ENCODE measurements around the gene SPDYE1.
"Not testable (repeated sequence)": the region's sequence is repeated elsewhere in the genome, so short reads cannot be mapped to it uniquely, and the experiment has no call there.

SPDYE1 gene

DNA sequence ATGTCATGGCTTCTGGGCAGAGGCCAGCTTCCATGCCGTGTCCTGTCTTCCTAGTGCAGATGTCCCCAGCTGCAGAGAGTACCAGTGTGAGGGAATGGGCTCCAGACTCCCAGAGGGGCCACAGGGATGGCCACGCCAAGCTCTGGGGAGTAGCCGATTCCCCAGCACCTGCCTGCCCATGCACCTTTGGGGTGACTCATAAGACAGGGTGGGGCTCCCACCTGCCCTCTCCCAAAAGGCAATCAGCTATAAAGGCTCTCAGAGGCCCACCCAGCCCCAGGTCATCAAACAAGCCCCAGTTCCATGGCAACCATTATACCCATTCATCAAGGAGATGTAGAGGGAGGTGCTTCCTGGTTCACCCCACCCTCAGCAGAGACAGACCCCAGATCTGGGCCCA is at the start of gene SPDYE1:
SPDYE1 (plus strand) TSS at position 366 of the 400 bp plus-strand sequence. CDS start 2,053 bp downstream, outside the sequence.
- H3F3A ChIP-seq (ENCODE audit: insufficient read depth, low read length); H3K27me3 ChIP-seq (ENCODE audit: insufficient read depth, low read length): not testable (repeated sequence)

DNA sequence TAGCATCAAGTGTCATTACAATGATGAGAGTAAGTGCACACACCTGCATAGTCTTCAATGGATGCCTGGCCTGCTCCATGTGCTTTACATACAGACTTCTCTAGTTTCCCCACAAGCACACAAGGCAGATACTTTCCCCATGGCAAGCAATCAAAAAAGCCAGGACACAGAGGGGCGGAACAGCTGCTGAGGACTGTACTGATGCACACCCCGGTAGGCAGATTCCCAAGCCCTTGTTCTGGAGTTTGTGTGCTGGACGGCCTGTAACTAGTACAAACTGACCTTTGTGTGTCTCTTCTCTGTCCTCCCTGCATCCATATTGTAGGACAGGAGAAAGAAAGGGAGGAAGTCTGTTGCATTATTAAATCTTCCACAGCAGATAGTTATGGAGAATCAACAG is 45.7 kb upstream of the SPDYE1 start:
- no peaks in the 10 kb centered on the region for H3K9me2 ChIP-seq (ENCODE audit: low read depth, low read length)
- TF ChIP-seq EZH2 (IDR thresholded peaks at IDR 0.05; ENCODE audit: borderline replicate concordance, low read length): no peak
- TF ChIP-seq, protein P1, sequence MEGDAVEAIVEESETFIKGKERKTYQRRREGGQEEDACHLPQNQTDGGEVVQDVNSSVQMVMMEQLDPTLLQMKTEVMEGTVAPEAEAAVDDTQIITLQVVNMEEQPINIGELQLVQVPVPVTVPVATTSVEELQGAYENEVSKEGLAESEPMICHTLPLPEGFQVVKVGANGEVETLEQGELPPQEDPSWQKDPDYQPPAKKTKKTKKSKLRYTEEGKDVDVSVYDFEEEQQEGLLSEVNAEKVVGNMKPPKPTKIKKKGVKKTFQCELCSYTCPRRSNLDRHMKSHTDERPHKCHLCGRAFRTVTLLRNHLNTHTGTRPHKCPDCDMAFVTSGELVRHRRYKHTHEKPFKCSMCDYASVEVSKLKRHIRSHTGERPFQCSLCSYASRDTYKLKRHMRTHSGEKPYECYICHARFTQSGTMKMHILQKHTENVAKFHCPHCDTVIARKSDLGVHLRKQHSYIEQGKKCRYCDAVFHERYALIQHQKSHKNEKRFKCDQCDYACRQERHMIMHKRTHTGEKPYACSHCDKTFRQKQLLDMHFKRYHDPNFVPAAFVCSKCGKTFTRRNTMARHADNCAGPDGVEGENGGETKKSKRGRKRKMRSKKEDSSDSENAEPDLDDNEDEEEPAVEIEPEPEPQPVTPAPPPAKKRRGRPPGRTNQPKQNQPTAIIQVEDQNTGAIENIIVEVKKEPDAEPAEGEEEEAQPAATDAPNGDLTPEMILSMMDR (IDR thresholded peaks at IDR 0.05; ENCODE audit: low read length): no peak
- no peak overlapping the region for H3K4me3 ChIP-seq (ENCODE audit: low read depth, low read length, poor library complexity, severe bottlenecking)
- H3K27ac ChIP-seq (ENCODE audit: low read depth, low read length, poor library complexity, severe bottlenecking): no peak overlapping the region
- H3K4me1 ChIP-seq (ENCODE audit: insufficient read depth, low read length, severe bottlenecking): peaks cover 10% of the 10 kb centered on the region
- no peaks in the 10 kb centered on the region for H3F3A ChIP-seq (ENCODE audit: insufficient read depth, low read length)
- H3K9me3 ChIP-seq (ENCODE audit: low read length): no peaks in the 10 kb centered on the region
- H3K27me3 ChIP-seq (ENCODE audit: insufficient read depth, low read length): no peaks in the 10 kb centered on the region
- no peaks in the 10 kb centered on the region for H4K20me1 ChIP-seq (ENCODE audit: insufficient read depth, low read length)
- H3K4me2 ChIP-seq (ENCODE audit: low read length): no peak overlapping the region
- no peak overlapping the region for H2AFZ ChIP-seq (ENCODE audit: low read length)
- no peak overlapping the region for H3K9ac ChIP-seq (ENCODE audit: low read length)
- no peaks in the 10 kb centered on the region; the same call in 1 of the 2 replicates for H3K36me3 ChIP-seq (ENCODE audit: insufficient read depth, low read length)
- no peaks in the 10 kb centered on the region for H3K79me2 ChIP-seq (ENCODE audit: insufficient read depth, low read length)

More for the DNA sequence above, at the start of gene SPDYE1:
- not testable (repeated sequence) for H3K4me3 ChIP-seq (ENCODE audit: low read depth, low read length, poor library complexity, severe bottlenecking); H2AFZ ChIP-seq (ENCODE audit: low read length); H3K36me3 ChIP-seq (ENCODE audit: insufficient read depth, low read length); H3K9me3 ChIP-seq (ENCODE audit: low read length); H3K9me2 ChIP-seq (ENCODE audit: low read depth, low read length); H4K20me1 ChIP-seq (ENCODE audit: insufficient read depth, low read length); H3K79me2 ChIP-seq (ENCODE audit: insufficient read depth, low read length); H3K9ac ChIP-seq (ENCODE audit: low read length); H3K4me2 ChIP-seq (ENCODE audit: low read length); H3K27ac ChIP-seq (ENCODE audit: low read depth, low read length, poor library complexity, severe bottlenecking); H3K4me1 ChIP-seq (ENCODE audit: insufficient read depth, low read length, severe bottlenecking)

- no peak overlapping the region for H3K27ac ChIP-seq (ENCODE audit: low read depth, low read length, poor library complexity, severe bottlenecking)
- H3F3A ChIP-seq (ENCODE audit: insufficient read depth, low read length): no peaks in the 10 kb centered on the region
- no peak overlapping the region for H3K4me3 ChIP-seq (ENCODE audit: low read depth, low read length, poor library complexity, severe bottlenecking)
- TF ChIP-seq, protein P1 (IDR thresholded peaks at IDR 0.05; ENCODE audit: low read length): no peak
- TF ChIP-seq EZH2 (IDR thresholded peaks at IDR 0.05; ENCODE audit: borderline replicate concordance, low read length): no peak
- H3K9me3 ChIP-seq (ENCODE audit: low read length): no peaks in the 10 kb centered on the region
- H3K36me3 ChIP-seq (ENCODE audit: insufficient read depth, low read length): no peaks in the 10 kb centered on the region; the same call in 1 of the 2 replicates
- H3K4me1 ChIP-seq (ENCODE audit: insufficient read depth, low read length, severe bottlenecking): peaks cover 10% of the 10 kb centered on the region
- H3K27me3 ChIP-seq (ENCODE audit: insufficient read depth, low read length): no peaks in the 10 kb centered on the region
- no peaks in the 10 kb centered on the region for H3K79me2 ChIP-seq (ENCODE audit: insufficient read depth, low read length)
- H4K20me1 ChIP-seq (ENCODE audit: insufficient read depth, low read length): no peaks in the 10 kb centered on the region
- H2AFZ ChIP-seq (ENCODE audit: low read length): no peak overlapping the region
- H3K9ac ChIP-seq (ENCODE audit: low read length): no peak overlapping the region
- H3K4me2 ChIP-seq (ENCODE audit: low read length): no peak overlapping the region
- H3K9me2 ChIP-seq (ENCODE audit: low read depth, low read length): no peaks in the 10 kb centered on the region
Observed at GRCh38 chr7:43953071-43953470, 44.6 kb upstream of the SPDYE1 start.

DNA sequence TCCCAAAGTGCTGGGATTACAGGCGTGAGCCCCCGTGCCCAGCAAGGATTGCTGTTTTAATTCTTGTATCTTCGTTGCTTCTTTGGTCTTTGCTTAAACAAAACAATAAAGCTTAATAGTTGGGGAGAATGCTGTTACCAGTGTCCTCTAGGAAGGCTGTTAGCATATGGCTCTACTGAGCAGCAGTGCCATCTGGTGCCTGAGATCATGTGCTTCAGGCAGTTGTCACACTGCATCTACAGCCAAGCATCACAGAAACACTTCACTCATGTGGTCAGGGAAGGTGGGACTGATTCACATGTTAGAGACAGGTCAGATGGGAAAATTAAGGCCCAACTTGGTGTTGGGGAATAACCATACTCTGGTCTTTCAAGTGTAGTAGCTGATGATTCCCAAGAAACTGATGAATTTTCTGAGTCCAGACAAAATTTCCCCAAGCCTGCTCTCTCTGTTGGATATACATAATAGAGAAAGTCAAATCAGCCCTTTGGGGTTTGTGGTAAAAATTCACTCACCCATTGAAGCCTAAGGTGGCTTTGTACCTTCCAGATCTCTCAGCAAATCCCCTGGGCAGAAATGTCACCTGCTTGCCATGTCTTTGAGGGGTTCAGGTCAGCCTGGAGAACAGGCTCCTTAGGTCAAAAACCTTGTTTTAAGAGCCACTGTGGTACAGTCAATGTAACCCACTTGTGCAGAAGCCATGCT is 43.0 kb upstream of the SPDYE1 start:
- Histone ChIP-seq H3K27me3 (ENCODE audit: insufficient read depth, low read length) (no peaks in the 10 kb centered on the region), H3F3A (ENCODE audit: insufficient read depth, low read length) (no peaks in the 10 kb centered on the region), H3K9ac (ENCODE audit: low read length) (no peak overlapping the region), H3K36me3 (ENCODE audit: insufficient read depth, low read length) (no peaks in the 10 kb centered on the region; the same call in 1 of the 2 replicates), H3K4me2 (ENCODE audit: low read length) (no peak overlapping the region), H3K4me1 (ENCODE audit: insufficient read depth, low read length, severe bottlenecking) (peaks cover 10% of the 10 kb centered on the region), H2AFZ (ENCODE audit: low read length) (no peak overlapping the region), H3K4me3 (ENCODE audit: low read depth, low read length, poor library complexity, severe bottlenecking) (no peak overlapping the region), H3K9me3 (ENCODE audit: low read length) (no peaks in the 10 kb centered on the region), H3K27ac (ENCODE audit: low read depth, low read length, poor library complexity, severe bottlenecking) (no peak overlapping the region), H3K79me2 (ENCODE audit: insufficient read depth, low read length) (no peaks in the 10 kb centered on the region), H3K9me2 (ENCODE audit: low read depth, low read length) (no peaks in the 10 kb centered on the region), H4K20me1 (ENCODE audit: insufficient read depth, low read length) (no peaks in the 10 kb centered on the region)
- TF ChIP-seq, protein P1 (IDR thresholded peaks at IDR 0.05; ENCODE audit: low read length): peak; percentile 96
- TF ChIP-seq EZH2 (IDR thresholded peaks at IDR 0.05; ENCODE audit: borderline replicate concordance, low read length): no peak

All from OCI-LY1 (cell line).